Astrocyte of the cerebellum (primary cell): Measurements from ENCODE around the gene CERT1.

Experiments
- DNase-seq: peaks from one replicate; pipeline ENCODE4 v3.0.0-alpha.2; 2011; ENCODE audit warnings: low read depth
- H3K4me3 ChIP-seq: 2 replicates; pipeline ENCODE4 v1.5.1; 2011; ENCODE audit warnings: mild to moderate bottlenecking, low read depth, low read length, moderate library complexity
- in situ Hi-C: cut with HindIII; loops from 2 replicates; pipeline ENCODE4 v1.10.0; 2017; ENCODE audit warnings: low sequenced_read_pairs
- TF ChIP-seq, protein P1 (sequence below): IDR thresholded peaks from 2 replicates; pipeline ENCODE4 v1.5.1; 2012; ENCODE audit warnings: low read length, low read depth, moderate library complexity, mild to moderate bottlenecking; ENCODE audit errors: missing control alignments

The CERT1 gene

DNA sequence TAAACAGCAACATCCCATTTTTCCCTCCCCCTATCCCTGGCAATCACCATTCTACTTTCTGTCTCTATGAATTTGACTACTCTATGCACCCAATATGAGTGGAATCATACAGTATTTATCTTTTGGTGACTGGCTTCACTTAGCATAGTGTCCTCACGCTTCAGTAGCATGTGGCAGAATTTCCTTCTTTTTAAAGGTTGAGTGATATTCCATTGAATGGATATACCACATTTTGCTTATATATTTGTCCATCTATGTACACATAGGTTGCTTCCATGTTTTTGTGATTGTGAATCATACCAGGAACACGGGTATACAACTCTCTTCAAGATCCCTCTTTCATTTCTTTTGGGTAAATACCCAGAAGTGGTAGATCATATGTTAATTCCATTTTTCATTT lies 69.9 kb downstream of the CERT1 start:
- DNase-seq, result no peak
- TF ChIP-seq, protein P1, sequence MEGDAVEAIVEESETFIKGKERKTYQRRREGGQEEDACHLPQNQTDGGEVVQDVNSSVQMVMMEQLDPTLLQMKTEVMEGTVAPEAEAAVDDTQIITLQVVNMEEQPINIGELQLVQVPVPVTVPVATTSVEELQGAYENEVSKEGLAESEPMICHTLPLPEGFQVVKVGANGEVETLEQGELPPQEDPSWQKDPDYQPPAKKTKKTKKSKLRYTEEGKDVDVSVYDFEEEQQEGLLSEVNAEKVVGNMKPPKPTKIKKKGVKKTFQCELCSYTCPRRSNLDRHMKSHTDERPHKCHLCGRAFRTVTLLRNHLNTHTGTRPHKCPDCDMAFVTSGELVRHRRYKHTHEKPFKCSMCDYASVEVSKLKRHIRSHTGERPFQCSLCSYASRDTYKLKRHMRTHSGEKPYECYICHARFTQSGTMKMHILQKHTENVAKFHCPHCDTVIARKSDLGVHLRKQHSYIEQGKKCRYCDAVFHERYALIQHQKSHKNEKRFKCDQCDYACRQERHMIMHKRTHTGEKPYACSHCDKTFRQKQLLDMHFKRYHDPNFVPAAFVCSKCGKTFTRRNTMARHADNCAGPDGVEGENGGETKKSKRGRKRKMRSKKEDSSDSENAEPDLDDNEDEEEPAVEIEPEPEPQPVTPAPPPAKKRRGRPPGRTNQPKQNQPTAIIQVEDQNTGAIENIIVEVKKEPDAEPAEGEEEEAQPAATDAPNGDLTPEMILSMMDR, result no peak
- in situ Hi-C loops, result no loop called here
- no peak overlapping the region for H3K4me3 ChIP-seq

DNA sequence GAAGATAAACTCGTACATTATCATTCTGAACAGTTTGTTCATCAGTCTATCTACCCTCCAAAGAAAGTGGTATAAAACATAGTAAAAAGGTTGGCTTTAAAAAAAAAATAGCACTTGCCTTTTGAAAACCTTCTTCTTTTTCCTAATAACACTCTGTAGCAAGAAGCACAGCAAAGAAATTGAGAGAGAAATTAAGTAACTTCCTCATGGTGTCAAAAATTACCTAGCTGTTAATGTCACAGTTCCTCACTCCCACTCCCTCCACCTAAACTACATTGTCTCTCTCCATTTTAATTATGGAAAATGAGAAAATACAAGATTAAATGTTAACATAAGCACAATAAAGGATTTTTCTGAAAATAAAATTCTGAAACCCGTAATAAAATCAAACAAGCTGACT lies 72.2 kb downstream of the CERT1 start:
- TF ChIP-seq, protein P1, result no peak
- in situ Hi-C loops, result no loop called here
- no peak overlapping the region for H3K4me3 ChIP-seq
- no peak for DNase-seq

DNA sequence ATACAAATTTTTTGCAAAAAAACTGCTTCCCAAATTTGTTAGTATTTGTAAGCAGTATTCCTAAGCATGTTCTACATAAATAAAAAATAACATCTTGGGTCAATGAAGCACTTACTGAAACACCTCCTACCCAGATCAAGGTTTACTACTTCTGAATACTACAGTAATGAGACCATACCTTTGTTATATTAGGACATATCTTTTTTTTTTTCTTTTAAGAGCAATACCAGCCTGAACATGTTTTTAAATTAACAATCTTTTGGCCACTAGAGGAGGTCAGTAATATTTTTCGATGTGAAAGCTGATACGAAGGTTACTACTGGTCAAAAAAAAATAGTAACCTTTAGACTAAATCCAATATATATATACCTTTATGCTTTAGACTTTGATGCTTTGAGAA lies 72.7 kb downstream of the CERT1 start:
- in situ Hi-C loops, result no loop called here
- TF ChIP-seq, protein P1, result no peak
- DNase-seq, result no peak
- H3K4me3 ChIP-seq, result no peak overlapping the region

DNA sequence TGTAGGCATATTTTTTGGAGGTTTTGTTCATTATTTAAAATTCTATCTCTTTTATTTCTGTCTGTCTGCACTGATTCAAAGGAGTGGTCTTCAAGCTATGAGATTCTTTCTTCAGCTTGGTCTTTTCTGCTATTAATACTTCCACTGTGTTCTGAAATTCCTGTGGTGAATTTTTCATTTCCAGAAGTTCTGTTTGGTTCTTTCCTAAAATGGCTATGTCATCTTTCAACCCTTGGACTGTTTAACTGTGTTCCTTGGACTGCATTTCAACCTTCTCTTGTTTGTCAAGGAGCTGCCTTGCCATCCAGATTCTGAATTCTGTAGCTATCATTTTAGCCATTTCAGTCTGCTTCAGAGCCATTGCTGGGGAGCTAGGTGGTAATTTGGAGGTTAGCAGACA lies 76.3 kb downstream of the CERT1 start:
- DNase-seq, result peak; percentile 20
- in situ Hi-C loops, result no loop called here
- TF ChIP-seq, protein P1, result no peak
- no peak overlapping the region for H3K4me3 ChIP-seq

DNA sequence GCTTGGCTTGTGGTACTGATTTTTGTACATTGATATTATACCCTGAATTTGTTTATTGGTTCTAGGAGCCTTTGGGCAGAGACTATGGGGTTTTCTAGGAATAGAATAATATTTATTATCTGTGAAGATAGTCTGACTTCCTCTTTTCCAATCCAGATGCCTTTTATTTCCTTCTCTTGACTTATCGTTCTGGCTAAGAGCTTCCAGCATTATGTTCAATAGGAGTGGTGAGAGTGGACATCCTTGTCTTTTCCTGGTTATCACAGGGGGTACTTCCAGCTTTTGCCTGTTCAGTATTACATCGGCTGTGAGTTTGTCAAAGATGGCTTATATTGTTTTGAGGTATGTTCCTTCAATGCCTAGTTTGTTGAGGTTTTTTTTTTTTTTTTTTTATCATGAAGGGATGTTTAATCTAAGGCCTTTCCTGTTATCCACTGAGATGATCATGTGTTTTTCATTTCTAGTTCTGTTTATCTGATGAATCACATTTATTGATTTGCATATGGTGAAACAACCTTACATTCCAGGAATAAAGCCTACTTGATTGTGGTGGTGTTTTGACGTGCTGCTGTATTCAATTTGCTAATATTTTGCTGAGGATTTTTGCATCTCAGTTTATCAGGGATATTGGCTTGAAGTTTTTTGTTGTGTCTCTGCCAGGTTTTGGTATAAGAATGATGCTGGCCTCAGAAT lies 77.5 kb downstream of the CERT1 start:
- no peak for DNase-seq
- in situ Hi-C loops, result no loop called here
- no peak overlapping the region for H3K4me3 ChIP-seq
- TF ChIP-seq, protein P1, result no peak

DNA sequence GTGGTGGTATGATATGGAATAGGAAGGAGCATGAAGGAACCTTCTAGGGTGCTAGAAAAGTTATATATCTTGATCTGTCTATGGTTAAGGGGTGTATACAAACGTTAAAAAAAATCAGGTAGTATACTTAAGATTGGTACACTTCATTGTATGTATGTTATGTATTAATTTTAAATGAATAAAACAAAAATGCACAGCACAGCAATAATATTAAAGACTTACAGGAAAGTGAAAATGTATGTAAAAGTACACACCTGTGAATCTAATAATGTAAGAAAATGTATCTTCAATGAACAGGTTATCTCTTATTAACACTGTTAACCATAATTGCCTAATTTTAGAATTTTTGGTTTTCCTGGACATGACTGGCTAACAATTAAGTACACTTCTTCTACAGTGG lies 97.2 kb downstream of the CERT1 start:
- no peak overlapping the region for H3K4me3 ChIP-seq
- in situ Hi-C loops, result no loop called here
- TF ChIP-seq, protein P1, result no peak
- no peak for DNase-seq
